Kidney epithelial cell (primary cell): ENCODE data around the gene ARHGDIA. TPM values are rescaled to one million over a fixed set of nuclear protein-coding genes. Genes with fewer than 3 reads are reported as not detected.

Experiments used
- DNase-seq: peaks from one replicate; pipeline ENCODE4 v3.0.0-alpha.2; 2010; ENCODE audit warnings: low read depth
- H3K27me3 ChIP-seq: 2 replicates; pipeline ENCODE4 v1.6.0; 2011; ENCODE audit warnings: low read length; ENCODE audit not compliant: control insufficient read depth, insufficient read depth
- H3K36me3 ChIP-seq: 2 replicates; pipeline ENCODE4 v1.5.1; 2011; ENCODE audit warnings: low read length; ENCODE audit not compliant: control insufficient read depth, insufficient read depth
- H3K4me3 ChIP-seq: 2 replicates; pipeline ENCODE4 v1.5.1; 2011; ENCODE audit warnings: low read depth, mild to moderate bottlenecking, control low read depth, low read length
- CTCF ChIP-seq: IDR thresholded peaks from 2 replicates; pipeline ENCODE4 v1.5.1; 2011; ENCODE audit warnings: mild to moderate bottlenecking, moderate library complexity, low read length, control low read depth, inconsistent platforms; ENCODE audit not compliant: insufficient read depth, poor library complexity, severe bottlenecking
- total RNA-seq: library from RNA; depleted of rRNA; stranded (reverse); fragments of >200 nt; gene quantifications from 2 replicates; pipeline ENCODE4 v1.2.3, GENCODE V29; 2015

Gene ARHGDIA
- total RNA-seq, 1 donor from 2014 or later: 243 TPM

DNA sequence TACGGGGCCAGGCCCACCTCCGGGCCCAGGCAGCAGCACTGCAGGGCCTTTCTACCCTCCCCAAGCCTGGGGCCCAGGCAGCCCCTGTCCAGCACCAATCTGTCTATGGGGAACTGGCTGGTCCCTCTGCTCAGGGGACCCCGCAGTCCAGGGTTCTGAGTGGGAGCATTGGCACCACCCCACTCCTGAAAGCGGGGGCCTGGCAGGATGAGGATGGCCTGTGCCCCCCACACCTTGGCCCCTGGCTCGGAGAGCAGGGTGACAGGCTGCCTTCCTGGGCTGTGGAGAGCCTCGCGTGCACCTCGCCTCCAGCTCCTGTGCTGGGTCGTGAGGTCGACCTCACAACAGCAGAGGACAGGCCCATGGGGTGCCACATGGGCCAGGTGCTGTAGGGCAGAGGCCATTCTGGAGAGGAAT, 32.3 kb upstream of the ARHGDIA start:
- H3K4me3 ChIP-seq: no peak overlapping the region
- no peak for TF ChIP-seq CTCF
- DNase-seq: no peak
- H3K36me3 ChIP-seq: peaks cover 4% of the 10 kb centered on the region
- peaks cover 13% of the 10 kb centered on the region for H3K27me3 ChIP-seq

DNA sequence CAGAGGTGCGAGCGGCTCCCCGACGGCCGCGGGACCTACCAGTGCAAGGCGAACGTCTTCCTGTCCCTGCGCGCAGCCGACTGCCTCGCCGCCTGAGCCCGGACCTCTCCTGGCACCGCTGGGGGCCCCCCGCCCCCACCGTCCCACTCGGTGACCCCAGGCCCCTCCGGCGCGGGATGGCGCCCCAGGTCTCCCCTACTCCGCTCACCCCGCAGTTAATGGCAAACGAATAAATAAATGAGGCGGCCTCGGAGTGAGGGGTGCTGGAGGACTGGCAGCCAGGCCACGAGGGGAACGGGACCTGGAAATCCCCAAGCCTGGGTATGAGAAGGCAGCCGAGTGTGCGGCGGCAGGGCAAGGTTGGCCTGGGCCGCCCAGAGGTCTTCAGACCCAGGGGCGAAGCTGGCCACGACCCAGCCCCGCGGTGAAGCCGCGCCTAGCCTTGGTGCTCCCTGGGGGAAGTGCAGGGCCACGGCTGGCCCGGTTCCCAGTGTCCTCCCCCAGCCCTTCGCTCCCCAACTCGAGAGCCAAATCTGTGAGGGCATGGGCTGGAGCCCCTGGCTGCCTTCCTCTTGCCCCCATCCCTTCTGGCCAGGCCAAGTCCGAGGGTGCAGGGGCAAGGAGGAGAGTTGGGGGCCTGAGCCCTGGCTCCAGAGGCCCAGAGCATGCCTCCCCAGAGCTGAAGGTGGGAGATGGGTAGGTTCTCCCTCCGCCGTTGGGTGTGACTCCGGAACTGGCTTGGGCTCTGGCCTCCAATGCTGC, 31.7 kb upstream of the ARHGDIA start:
- peaks cover 4% of the 10 kb centered on the region for H3K36me3 ChIP-seq
- no peak for TF ChIP-seq CTCF
- H3K4me3 ChIP-seq: no peak overlapping the region
- H3K27me3 ChIP-seq: peaks cover 13% of the 10 kb centered on the region
- no peak for DNase-seq

GRCh38 chr17:81902023-81902652, 31.0 kb upstream of the ARHGDIA start, which contains the start of gene NPB:
TSS of gene NPB (plus strand) at chr17:81902238. CDS start at chr17:81902278, 40 bp downstream.
- no peak for TF ChIP-seq CTCF
- H3K36me3 ChIP-seq: peaks cover 4% of the 10 kb centered on the region
- DNase-seq: no peak
- H3K4me3 ChIP-seq: peak within 1 kb of the TSS; percentile 3
- peaks cover 13% of the 10 kb centered on the region for H3K27me3 ChIP-seq

DNA sequence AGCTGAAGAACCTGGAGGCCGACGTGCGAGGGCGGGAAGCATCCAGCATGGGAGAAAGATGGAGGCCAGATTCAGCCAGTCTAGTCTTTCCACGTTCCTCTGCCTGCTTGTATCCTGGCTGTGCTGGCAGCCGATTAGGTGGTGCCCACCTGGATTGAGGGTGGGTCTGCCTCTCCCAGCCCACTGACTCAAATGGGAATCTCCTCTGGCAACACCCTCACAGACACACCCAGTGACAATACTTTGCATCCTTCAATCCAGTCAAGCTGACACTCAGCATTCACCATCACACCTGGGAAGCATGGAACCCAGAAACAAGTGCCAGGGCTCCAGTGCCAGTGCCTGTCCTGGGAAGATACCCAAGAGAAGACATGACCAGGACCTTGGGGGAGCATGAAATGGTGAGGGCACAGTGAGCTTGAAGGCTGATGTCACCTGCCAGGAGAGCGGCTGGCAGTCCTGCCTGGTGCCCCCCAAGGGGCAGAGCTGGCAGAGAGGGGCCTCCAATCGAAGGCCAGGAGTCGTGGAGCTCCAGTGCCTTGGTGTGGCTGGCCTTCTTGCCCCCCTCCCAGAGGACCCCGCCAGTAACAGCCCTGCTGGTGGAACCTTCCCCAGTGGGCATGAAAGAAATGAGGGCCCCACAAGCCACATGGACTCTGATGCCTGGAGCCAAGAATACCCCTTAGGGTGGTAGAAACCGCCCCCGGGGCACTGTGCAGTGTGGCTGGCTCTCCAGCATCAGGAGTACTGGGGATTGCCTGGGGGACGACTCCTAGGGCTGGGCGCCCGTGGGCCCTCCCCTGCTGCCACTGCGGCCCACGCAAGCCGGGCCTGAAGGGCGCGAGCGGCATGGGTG, 30.3 kb upstream of the ARHGDIA start:
- TF ChIP-seq CTCF: no peak
- DNase-seq: no peak

DNA sequence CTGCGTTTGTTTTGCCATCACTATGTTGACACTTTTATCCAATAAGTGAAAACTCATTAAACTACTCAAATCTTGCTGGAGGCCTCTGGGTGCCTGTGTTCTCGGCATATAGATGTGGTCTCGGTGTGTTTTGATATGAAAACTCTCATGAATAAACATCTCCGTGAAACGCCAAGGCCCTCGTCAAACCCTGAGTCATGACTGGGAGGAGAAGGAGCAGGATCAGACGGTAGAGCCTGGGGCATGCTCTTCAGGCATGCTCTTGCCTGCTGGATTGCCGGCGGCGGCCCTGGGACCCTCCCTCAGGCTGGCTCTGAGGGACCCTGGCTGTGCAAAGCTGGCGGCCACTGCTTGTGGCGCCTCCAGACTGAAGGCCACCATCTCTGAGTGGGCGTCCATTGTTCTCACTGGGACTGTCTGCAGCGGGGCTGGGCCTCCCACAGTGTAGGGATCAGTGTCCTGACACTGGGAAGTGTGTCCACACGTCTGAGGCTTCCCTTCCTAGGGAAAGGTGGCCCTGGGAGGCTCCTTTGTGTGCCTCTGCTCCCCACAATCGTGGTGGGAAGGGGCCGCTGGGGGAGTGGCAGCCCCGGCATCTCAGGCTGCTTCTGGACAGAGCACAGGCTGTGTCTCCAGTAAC, 29.2 kb upstream of the ARHGDIA start:
- peaks cover 13% of the 10 kb centered on the region for H3K27me3 ChIP-seq
- no peak for DNase-seq
- no peak for TF ChIP-seq CTCF
- peaks cover 5% of the 10 kb centered on the region for H3K36me3 ChIP-seq
- no peak overlapping the region for H3K4me3 ChIP-seq

More for the DNA sequence above, 30.3 kb upstream of the ARHGDIA start:
- Histone ChIP-seq H3K36me3 (peaks cover 5% of the 10 kb centered on the region), H3K27me3 (peaks cover 13% of the 10 kb centered on the region), H3K4me3 (no peak overlapping the region)
